GM23338 (cell line): ENCODE measurements around the gene UBTD1. TPM values are rescaled to one million over a fixed set of nuclear protein-coding genes. Genes with fewer than 3 reads are reported as not detected.

Experiments
- ATAC-seq: fragments of 200-7000 bp; cut with Tn5 transposase; 3 replicates; pipeline ENCODE4 v1.9.1; 2020
- DNase-seq: peaks from one replicate; pipeline ENCODE4 v3.0.0-alpha.2; 2015; ENCODE audit warnings: low spot score
- H2AFZ ChIP-seq: fragments of 200-600 bp; sonication (generic); 2 replicates; pipeline ENCODE4 v1.8.0; 2016; ENCODE audit warnings: antibody characterized with exemption, mild to moderate bottlenecking, moderate library complexity
- H3F3A ChIP-seq: fragments of 200-600 bp; sonication (generic); replicated peaks from 2 replicates; pipeline ENCODE4 v1.8.0; 2017; ENCODE audit warnings: antibody characterized with exemption, mixed run types, low read depth
- H3K27ac ChIP-seq: fragments of 200-600 bp; sonication (generic); 2 replicates; pipeline ENCODE4 v1.6.1; 2016; ENCODE audit warnings: low read depth
- H3K27me3 ChIP-seq: fragments of 200-600 bp; sonication (generic); 2 replicates; pipeline ENCODE4 v1.8.0; 2016; ENCODE audit warnings: mild to moderate bottlenecking, mixed run types, moderate library complexity; ENCODE audit not compliant: insufficient read depth
- H3K36me3 ChIP-seq: fragments of 200-600 bp; sonication (generic); 2 replicates; pipeline ENCODE4 v1.8.0; 2016; ENCODE audit warnings: mild to moderate bottlenecking; ENCODE audit not compliant: insufficient read depth
- H3K4me1 ChIP-seq: fragments of 200-600 bp; sonication (generic); 2 replicates; pipeline ENCODE4 v1.8.0; 2016; ENCODE audit warnings: mild to moderate bottlenecking, moderate library complexity; ENCODE audit not compliant: insufficient read depth
- H3K4me2 ChIP-seq: fragments of 200-600 bp; sonication (generic); 2 replicates; pipeline ENCODE4 v1.7.1; 2017; ENCODE audit warnings: mixed run types
- H3K4me3 ChIP-seq: fragments of 200-600 bp; sonication (generic); 2 replicates; pipeline ENCODE4 v1.6.1; 2016; ENCODE audit warnings: mixed run types
- H3K79me2 ChIP-seq: fragments of 200-600 bp; sonication (generic); replicated peaks from 2 replicates; pipeline ENCODE4 v1.8.0; 2017; ENCODE audit warnings: mild to moderate bottlenecking; ENCODE audit not compliant: insufficient read depth
- H3K9me2 ChIP-seq: fragments of 200-600 bp; sonication (generic); 2 replicates; pipeline ENCODE4 v1.8.0; 2017; ENCODE audit not compliant: insufficient read depth
- H4K20me1 ChIP-seq: fragments of 200-600 bp; sonication (generic); replicated peaks from 2 replicates; pipeline ENCODE4 v1.8.0; 2017; ENCODE audit warnings: mild to moderate bottlenecking; ENCODE audit not compliant: insufficient read depth
- H3K27ac Mint-ChIP-seq: 2 replicates; pipeline ENCODE4 v1.8.0; 2020; ENCODE audit warnings: inconsistent platforms, mild to moderate bottlenecking, moderate library complexity, mixed read lengths
- H3K27me3 Mint-ChIP-seq: 3 replicates; pipeline ENCODE4 v1.8.0; 2022; ENCODE audit warnings: low read depth, mild to moderate bottlenecking, moderate library complexity, mixed read lengths, inconsistent platforms; ENCODE audit not compliant: insufficient read depth, poor library complexity
- H3K36me3 Mint-ChIP-seq: 3 replicates; pipeline ENCODE4 v1.8.0; 2021; ENCODE audit warnings: low read depth, mild to moderate bottlenecking, inconsistent platforms, moderate library complexity, mixed read lengths
- H3K4me1 Mint-ChIP-seq: 3 replicates; pipeline ENCODE4 v1.8.0; 2020; ENCODE audit warnings: mild to moderate bottlenecking, inconsistent platforms, mixed read lengths
- H3K4me3 Mint-ChIP-seq: 3 replicates; pipeline ENCODE4 v1.8.0; 2021; ENCODE audit warnings: moderate library complexity, mild to moderate bottlenecking, inconsistent platforms, mixed read lengths
- H3K9me3 Mint-ChIP-seq: 3 replicates; pipeline ENCODE4 v1.8.0; 2020; ENCODE audit warnings: moderate library complexity, mild to moderate bottlenecking, inconsistent platforms, mixed read lengths
- CREB1 ChIP-seq: fragments of 250-450 bp; sonication (Bioruptor Pico); IDR thresholded peaks from 2 replicates; pipeline ENCODE4 v1.5.0; 2020; ENCODE audit warnings: low read depth, mild to moderate bottlenecking, moderate library complexity
- EZH2 ChIP-seq: fragments of 200-600 bp; sonication (generic); IDR thresholded peaks from one replicate; pipeline ENCODE4 v1.8.0; 2017; ENCODE audit warnings: antibody characterized with exemption, mild to moderate bottlenecking, low read depth; ENCODE audit not compliant: unreplicated experiment
- EZH2phosphoT487 ChIP-seq: fragments of 200-600 bp; sonication (generic); IDR thresholded peaks from one replicate; pipeline ENCODE4 v1.8.1; 2018; ENCODE audit warnings: antibody characterized with exemption; ENCODE audit not compliant: unreplicated experiment
- JUNB ChIP-seq: IDR thresholded peaks from one replicate; pipeline ENCODE4 v1.6.1; 2016; ENCODE audit warnings: antibody characterized with exemption; ENCODE audit not compliant: unreplicated experiment
- POLR2AphosphoS5 ChIP-seq: IDR thresholded peaks from 2 replicates; pipeline ENCODE4 v1.6.1; 2016; ENCODE audit warnings: antibody characterized with exemption, low read depth
- STAT1 ChIP-seq: IDR thresholded peaks from one replicate; pipeline ENCODE4 v1.6.1; 2016; ENCODE audit warnings: antibody characterized with exemption; ENCODE audit not compliant: unreplicated experiment
- ZNF114 ChIP-seq: fragments of 250-450 bp; sonication (Bioruptor Pico); IDR thresholded peaks from 2 replicates; pipeline ENCODE4 v1.5.0; 2020; ENCODE audit warnings: mild to moderate bottlenecking, moderate library complexity
- ZNF331 ChIP-seq: fragments of 250-450 bp; sonication (Bioruptor Pico); IDR thresholded peaks from 2 replicates; pipeline ENCODE4 v1.5.0; 2020; ENCODE audit warnings: low read depth, mild to moderate bottlenecking, moderate library complexity
- polyA plus RNA-seq: library from polyadenylated mRNA; unstranded; fragments of >200 nt; fragmentation: Nextera tagmentation; extraction: Ambion mirVana; gene quantifications from 2 replicates; pipeline ENCODE4 v1.2.1, GENCODE V29; 2016
- total RNA-seq: library from RNA; depleted of rRNA; stranded (reverse); fragments of >200 nt; shearing (Covaris generic); gene quantifications from 2 replicates; pipeline ENCODE4 v1.2.3, GENCODE V29; 2014
- TF ChIP-seq, protein P1 (sequence below): fragments of 250-450 bp; sonication (Bioruptor Pico); IDR thresholded peaks from 2 replicates; pipeline ENCODE4 v1.5.0; 2020; ENCODE audit warnings: mild to moderate bottlenecking, moderate library complexity
- TF ChIP-seq, protein P2 (sequence below): IDR thresholded peaks from 2 replicates; pipeline ENCODE4 v1.6.1; 2016; ENCODE audit warnings: antibody characterized with exemption
- TF ChIP-seq, protein P3 (sequence below): IDR thresholded peaks from one replicate; pipeline ENCODE4 v1.6.1; 2018; ENCODE audit warnings: antibody characterized with exemption; ENCODE audit not compliant: unreplicated experiment

Gene UBTD1
- total and polyA plus RNA-seq, 2 experiments from 2014 or later = 17.3 to 29.0 TPM

DNA sequence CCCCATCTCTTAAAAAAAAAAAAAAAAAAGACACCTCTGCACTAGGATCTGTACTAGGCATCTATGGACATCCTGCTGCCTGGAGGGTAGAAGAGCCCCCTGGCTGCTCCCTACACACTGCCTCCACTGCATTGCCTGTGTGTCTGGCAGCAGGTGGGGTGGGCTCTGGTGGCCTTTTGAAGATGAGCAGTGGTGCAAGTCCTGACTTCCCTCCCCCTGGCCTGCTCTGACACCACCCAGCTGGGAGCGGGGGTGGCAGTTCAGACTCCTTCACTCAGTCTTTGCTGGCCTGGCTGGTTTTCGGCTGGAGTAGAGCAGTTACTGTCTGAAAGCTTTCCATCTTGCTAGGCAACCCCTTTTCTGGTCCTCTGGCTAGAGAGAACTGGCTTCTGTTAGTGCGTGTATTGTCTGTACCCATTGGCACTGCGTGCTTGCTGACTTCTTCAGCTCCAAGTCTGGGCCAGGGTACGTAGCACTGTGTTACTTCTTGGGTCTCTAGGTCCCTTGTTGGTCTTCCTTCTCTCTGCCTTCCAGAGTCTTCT, 108.4 kb downstream of the UBTD1 start (continued):
- TF ChIP-seq, protein P1, sequence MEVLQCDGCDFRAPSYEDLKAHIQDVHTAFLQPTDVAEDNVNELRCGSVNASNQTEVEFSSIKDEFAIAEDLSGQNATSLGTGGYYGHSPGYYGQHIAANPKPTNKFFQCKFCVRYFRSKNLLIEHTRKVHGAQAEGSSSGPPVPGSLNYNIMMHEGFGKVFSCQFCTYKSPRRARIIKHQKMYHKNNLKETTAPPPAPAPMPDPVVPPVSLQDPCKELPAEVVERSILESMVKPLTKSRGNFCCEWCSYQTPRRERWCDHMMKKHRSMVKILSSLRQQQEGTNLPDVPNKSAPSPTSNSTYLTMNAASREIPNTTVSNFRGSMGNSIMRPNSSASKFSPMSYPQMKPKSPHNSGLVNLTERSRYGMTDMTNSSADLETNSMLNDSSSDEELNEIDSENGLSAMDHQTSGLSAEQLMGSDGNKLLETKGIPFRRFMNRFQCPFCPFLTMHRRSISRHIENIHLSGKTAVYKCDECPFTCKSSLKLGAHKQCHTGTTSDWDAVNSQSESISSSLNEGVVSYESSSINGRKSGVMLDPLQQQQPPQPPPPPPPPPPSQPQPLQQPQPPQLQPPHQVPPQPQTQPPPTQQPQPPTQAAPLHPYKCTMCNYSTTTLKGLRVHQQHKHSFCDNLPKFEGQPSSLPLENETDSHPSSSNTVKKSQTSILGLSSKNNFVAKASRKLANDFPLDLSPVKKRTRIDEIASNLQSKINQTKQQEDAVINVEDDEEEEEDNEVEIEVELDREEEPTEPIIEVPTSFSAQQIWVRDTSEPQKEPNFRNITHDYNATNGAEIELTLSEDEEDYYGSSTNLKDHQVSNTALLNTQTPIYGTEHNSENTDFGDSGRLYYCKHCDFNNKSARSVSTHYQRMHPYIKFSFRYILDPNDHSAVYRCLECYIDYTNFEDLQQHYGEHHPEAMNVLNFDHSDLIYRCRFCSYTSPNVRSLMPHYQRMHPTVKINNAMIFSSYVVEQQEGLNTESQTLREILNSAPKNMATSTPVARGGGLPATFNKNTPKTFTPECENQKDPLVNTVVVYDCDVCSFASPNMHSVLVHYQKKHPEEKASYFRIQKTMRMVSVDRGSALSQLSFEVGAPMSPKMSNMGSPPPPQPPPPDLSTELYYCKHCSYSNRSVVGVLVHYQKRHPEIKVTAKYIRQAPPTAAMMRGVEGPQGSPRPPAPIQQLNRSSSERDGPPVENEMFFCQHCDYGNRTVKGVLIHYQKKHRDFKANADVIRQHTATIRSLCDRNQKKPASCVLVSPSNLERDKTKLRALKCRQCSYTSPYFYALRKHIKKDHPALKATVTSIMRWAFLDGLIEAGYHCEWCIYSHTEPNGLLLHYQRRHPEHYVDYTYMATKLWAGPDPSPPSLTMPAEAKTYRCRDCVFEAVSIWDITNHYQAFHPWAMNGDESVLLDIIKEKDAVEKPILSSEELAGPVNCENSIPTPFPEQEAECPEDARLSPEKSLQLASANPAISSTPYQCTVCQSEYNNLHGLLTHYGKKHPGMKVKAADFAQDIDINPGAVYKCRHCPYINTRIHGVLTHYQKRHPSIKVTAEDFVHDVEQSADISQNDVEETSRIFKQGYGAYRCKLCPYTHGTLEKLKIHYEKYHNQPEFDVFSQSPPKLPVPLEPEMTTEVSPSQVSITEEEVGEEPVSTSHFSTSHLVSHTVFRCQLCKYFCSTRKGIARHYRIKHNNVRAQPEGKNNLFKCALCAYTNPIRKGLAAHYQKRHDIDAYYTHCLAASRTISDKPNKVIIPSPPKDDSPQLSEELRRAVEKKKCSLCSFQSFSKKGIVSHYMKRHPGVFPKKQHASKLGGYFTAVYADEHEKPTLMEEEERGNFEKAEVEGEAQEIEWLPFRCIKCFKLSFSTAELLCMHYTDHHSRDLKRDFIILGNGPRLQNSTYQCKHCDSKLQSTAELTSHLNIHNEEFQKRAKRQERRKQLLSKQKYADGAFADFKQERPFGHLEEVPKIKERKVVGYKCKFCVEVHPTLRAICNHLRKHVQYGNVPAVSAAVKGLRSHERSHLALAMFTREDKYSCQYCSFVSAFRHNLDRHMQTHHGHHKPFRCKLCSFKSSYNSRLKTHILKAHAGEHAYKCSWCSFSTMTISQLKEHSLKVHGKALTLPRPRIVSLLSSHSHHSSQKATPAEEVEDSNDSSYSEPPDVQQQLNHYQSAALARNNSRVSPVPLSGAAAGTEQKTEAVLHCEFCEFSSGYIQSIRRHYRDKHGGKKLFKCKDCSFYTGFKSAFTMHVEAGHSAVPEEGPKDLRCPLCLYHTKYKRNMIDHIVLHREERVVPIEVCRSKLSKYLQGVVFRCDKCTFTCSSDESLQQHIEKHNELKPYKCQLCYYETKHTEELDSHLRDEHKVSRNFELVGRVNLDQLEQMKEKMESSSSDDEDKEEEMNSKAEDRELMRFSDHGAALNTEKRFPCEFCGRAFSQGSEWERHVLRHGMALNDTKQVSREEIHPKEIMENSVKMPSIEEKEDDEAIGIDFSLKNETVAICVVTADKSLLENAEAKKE (CRISPR knock-in tag) = no peak
- TF ChIP-seq, protein P2, sequence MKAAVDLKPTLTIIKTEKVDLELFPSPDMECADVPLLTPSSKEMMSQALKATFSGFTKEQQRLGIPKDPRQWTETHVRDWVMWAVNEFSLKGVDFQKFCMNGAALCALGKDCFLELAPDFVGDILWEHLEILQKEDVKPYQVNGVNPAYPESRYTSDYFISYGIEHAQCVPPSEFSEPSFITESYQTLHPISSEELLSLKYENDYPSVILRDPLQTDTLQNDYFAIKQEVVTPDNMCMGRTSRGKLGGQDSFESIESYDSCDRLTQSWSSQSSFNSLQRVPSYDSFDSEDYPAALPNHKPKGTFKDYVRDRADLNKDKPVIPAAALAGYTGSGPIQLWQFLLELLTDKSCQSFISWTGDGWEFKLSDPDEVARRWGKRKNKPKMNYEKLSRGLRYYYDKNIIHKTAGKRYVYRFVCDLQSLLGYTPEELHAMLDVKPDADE = no peak
- TF ChIP-seq JUNB (no peak), STAT1 (no peak), EZH2 (no peak)

- H3K4me3 ChIP-seq = no peak overlapping the region
- H2AFZ ChIP-seq = no peak overlapping the region
- H3K36me3 ChIP-seq = no peaks in the 10 kb centered on the region
- H3K27me3 Mint-ChIP-seq = peaks cover 4% of the 10 kb centered on the region
- H3K9me2 ChIP-seq = no peaks in the 10 kb centered on the region
- no peak overlapping the region for H3K4me3 Mint-ChIP-seq
- no peak overlapping the region for H3K27ac Mint-ChIP-seq
- peaks cover 10% of the 10 kb centered on the region for H3K4me1 Mint-ChIP-seq
- no peak overlapping the region for H3K4me2 ChIP-seq
- H3K4me1 ChIP-seq = no peaks in the 10 kb centered on the region
- no peaks in the 10 kb centered on the region for H3F3A ChIP-seq
- no peaks in the 10 kb centered on the region for H3K79me2 ChIP-seq
- H3K27ac ChIP-seq = no peak overlapping the region
- DNase-seq = no peak
- H3K27me3 ChIP-seq = no peaks in the 10 kb centered on the region
- no peak for ATAC-seq
- no peaks in the 10 kb centered on the region for H3K9me3 Mint-ChIP-seq
- H4K20me1 ChIP-seq = 0 out of 2 replicates have a peak, but pooled peaks cover 1% of the 10 kb centered on the region
- no peaks in the 10 kb centered on the region for H3K36me3 Mint-ChIP-seq
- TF ChIP-seq ZNF114 (CRISPR knock-in tag) (no peak), STAT1 (no peak), ZNF331 (CRISPR knock-in tag) (no peak), EZH2phosphoT487 (no peak), JUNB (no peak), POLR2AphosphoS5 (no peak), CREB1 (CRISPR knock-in tag) (no peak)
- TF ChIP-seq, protein P2 = no peak
- TF ChIP-seq, protein P3, sequence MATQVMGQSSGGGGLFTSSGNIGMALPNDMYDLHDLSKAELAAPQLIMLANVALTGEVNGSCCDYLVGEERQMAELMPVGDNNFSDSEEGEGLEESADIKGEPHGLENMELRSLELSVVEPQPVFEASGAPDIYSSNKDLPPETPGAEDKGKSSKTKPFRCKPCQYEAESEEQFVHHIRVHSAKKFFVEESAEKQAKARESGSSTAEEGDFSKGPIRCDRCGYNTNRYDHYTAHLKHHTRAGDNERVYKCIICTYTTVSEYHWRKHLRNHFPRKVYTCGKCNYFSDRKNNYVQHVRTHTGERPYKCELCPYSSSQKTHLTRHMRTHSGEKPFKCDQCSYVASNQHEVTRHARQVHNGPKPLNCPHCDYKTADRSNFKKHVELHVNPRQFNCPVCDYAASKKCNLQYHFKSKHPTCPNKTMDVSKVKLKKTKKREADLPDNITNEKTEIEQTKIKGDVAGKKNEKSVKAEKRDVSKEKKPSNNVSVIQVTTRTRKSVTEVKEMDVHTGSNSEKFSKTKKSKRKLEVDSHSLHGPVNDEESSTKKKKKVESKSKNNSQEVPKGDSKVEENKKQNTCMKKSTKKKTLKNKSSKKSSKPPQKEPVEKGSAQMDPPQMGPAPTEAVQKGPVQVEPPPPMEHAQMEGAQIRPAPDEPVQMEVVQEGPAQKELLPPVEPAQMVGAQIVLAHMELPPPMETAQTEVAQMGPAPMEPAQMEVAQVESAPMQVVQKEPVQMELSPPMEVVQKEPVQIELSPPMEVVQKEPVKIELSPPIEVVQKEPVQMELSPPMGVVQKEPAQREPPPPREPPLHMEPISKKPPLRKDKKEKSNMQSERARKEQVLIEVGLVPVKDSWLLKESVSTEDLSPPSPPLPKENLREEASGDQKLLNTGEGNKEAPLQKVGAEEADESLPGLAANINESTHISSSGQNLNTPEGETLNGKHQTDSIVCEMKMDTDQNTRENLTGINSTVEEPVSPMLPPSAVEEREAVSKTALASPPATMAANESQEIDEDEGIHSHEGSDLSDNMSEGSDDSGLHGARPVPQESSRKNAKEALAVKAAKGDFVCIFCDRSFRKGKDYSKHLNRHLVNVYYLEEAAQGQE = no peak
Observed at GRCh38 chr10:97608991-97609561, 110.4 kb downstream of the UBTD1 start.
